ENCODE measurements around the gene SLC46A3. TPM values are rescaled to one million over a fixed set of nuclear protein-coding genes. Genes with fewer than 3 reads are reported as not detected.
A peak's percentile ranks its signal among the peaks of the same experiment; 100 is the strongest.

SLC46A3 gene
- total and polyA plus RNA-seq, 2 experiments from 2014 or later = 10.3 to 11.6 TPM

DNA sequence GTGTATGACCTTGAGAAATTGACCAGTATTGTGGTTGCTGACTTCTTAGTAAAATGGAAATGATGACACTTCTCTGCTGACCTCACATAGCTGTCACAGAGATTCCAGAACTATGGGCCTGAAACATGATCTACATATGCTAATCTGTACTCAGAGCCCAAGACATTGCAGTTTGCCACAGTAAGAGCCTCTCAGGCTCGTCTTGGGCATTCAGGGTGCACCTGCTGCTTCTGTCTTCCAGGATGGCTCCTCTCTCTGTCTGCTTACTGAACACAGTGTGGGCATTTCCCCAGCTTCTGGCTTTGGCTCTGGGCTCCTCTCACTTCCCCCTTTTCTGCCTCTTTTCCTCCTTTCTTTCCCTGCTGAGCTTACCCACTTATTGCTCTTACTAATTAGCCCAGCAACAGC, 22.3 kb upstream of the SLC46A3 start:
- Histone ChIP-seq H3K27me3 (no peaks in the 10 kb centered on the region), H3K27ac (no peak overlapping the region), H3K36me3 (no peaks in the 10 kb centered on the region), H3K4me1 (ENCODE audit: low read depth) (no peaks in the 10 kb centered on the region), H3K4me3 (no peak overlapping the region), H3K9me3 (ENCODE audit: low read depth) (no peaks in the 10 kb centered on the region)
- TF ChIP-seq, protein P1, sequence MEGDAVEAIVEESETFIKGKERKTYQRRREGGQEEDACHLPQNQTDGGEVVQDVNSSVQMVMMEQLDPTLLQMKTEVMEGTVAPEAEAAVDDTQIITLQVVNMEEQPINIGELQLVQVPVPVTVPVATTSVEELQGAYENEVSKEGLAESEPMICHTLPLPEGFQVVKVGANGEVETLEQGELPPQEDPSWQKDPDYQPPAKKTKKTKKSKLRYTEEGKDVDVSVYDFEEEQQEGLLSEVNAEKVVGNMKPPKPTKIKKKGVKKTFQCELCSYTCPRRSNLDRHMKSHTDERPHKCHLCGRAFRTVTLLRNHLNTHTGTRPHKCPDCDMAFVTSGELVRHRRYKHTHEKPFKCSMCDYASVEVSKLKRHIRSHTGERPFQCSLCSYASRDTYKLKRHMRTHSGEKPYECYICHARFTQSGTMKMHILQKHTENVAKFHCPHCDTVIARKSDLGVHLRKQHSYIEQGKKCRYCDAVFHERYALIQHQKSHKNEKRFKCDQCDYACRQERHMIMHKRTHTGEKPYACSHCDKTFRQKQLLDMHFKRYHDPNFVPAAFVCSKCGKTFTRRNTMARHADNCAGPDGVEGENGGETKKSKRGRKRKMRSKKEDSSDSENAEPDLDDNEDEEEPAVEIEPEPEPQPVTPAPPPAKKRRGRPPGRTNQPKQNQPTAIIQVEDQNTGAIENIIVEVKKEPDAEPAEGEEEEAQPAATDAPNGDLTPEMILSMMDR (IDR thresholded peaks at IDR 0.05; ENCODE audit: low read depth, low read length) = no peak
- DNase-seq (ENCODE audit: low read depth in 1 of 2, low spot score in 1 of 2) = no peak

DNA sequence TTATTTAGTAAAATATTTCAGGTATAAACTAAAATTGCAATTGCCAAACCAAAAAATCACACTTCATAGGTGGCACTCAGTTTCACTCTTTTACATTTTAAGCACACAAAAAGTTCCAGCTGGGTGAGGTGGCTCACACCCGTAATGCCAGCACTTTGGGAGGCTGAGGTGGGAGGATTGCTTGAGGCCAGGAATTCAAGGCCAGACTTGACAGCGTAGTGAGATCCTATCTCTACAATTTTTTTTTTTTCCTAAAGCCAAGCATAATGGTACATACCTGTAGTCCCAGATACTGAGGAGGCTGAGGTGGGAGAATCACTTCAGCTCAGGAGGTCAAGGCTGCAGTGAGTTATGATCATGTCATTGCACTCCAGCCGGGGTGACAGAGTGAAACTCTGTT, 20.6 kb upstream of the SLC46A3 start:
- no peak overlapping the region for H3K4me3 ChIP-seq
- no peak for DNase-seq (ENCODE audit: low read depth in 1 of 2, low spot score in 1 of 2)
- H3K36me3 ChIP-seq = no peaks in the 10 kb centered on the region
- H3K27ac ChIP-seq = no peak overlapping the region
- TF ChIP-seq, protein P1 (IDR thresholded peaks at IDR 0.05; ENCODE audit: low read depth, low read length) = no peak
- H3K27me3 ChIP-seq = no peaks in the 10 kb centered on the region
- H3K9me3 ChIP-seq (ENCODE audit: low read depth) = no peaks in the 10 kb centered on the region
- no peaks in the 10 kb centered on the region for H3K4me1 ChIP-seq (ENCODE audit: low read depth)

DNA sequence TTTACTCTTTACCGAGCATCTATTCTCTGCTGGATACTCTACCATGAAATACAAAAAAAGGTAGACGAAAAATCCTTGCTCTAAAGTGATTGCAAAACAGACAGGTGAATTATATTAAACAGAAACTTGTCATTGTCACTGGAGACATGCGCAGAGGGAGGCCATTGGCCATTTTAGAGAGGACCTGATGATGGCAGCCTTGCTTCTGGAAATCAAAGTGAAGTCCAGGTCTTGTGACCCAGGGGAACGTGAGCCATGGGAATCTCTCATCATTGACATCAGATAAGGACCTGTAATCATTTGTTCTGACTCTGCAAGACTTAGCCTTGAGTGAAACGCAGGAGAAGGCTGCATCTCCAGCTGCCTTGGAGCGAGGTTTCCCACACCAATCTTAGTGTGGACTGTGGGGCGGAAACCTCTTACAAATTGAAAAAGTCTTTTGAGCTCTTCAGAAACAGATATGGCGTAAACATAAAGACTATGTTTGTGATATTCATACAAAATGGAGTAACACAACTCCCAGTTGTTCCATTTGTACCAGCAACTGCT, 16.8 kb upstream of the SLC46A3 start:
- no peaks in the 10 kb centered on the region for H3K27me3 ChIP-seq
- no peaks in the 10 kb centered on the region for H3K4me1 ChIP-seq (ENCODE audit: low read depth)
- TF ChIP-seq, protein P1 (IDR thresholded peaks at IDR 0.05; ENCODE audit: low read depth, low read length) = no peak
- H3K9me3 ChIP-seq (ENCODE audit: low read depth) = no peaks in the 10 kb centered on the region
- H3K27ac ChIP-seq = no peak overlapping the region
- H3K36me3 ChIP-seq = no peaks in the 10 kb centered on the region
- DNase-seq (ENCODE audit: low read depth in 1 of 2, low spot score in 1 of 2) = no peak
- H3K4me3 ChIP-seq = no peak overlapping the region

DNA sequence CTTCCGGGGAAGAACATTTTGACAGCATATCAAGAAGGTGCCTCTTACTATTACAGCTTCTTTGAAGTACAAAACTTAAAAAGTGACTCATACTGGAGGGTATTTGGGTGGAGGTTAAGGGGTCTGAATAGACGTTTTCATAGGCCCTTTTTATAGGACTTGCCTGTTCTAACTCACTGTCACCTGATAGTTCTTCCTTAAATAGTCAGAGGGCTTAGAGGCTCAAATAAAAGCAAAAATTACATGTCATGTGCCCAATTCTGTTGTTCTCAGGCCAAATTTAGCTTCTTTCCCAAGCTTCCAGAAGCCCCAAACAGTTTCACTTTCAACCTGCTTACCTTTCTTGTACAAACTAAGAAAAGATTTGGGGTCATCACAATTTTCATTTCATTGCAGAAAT, 16.1 kb upstream of the SLC46A3 start:
- no peak for DNase-seq (ENCODE audit: low read depth in 1 of 2, low spot score in 1 of 2)
- TF ChIP-seq, protein P1 (IDR thresholded peaks at IDR 0.05; ENCODE audit: low read depth, low read length) = no peak
- H3K4me3 ChIP-seq = no peak overlapping the region
- no peaks in the 10 kb centered on the region for H3K36me3 ChIP-seq
- H3K9me3 ChIP-seq (ENCODE audit: low read depth) = no peaks in the 10 kb centered on the region
- no peaks in the 10 kb centered on the region for H3K27me3 ChIP-seq
- H3K27ac ChIP-seq = no peak overlapping the region
- H3K4me1 ChIP-seq (ENCODE audit: low read depth) = no peaks in the 10 kb centered on the region

DNA sequence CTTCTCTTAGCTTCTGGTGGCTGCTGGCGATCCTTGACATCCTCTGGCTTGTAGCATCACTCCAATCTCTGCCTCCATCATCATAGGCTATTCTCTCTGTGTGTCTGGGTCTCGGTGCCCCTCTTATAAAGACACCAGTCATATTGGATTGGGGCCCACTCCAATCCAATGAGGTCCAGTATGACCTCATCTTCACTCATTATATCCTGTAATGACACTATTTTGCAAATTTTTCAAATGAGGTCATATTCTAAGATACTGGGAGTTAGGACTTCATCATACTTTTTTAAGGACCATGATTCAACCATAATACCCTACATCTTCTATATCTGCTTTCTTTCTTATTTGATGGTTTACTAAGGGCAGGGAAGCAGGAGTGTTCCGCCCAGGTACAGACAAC, 12.0 kb upstream of the SLC46A3 start:
- Histone ChIP-seq H3K4me1 (ENCODE audit: low read depth) (peaks cover 14% of the 10 kb centered on the region), H3K27me3 (no peaks in the 10 kb centered on the region), H3K27ac (no peak overlapping the region), H3K36me3 (no peaks in the 10 kb centered on the region), H3K4me3 (no peak overlapping the region), H3K9me3 (ENCODE audit: low read depth) (no peaks in the 10 kb centered on the region)
- TF ChIP-seq, protein P1 (IDR thresholded peaks at IDR 0.05; ENCODE audit: low read depth, low read length) = no peak
- no peak for DNase-seq (ENCODE audit: low read depth in 1 of 2, low spot score in 1 of 2)

DNA sequence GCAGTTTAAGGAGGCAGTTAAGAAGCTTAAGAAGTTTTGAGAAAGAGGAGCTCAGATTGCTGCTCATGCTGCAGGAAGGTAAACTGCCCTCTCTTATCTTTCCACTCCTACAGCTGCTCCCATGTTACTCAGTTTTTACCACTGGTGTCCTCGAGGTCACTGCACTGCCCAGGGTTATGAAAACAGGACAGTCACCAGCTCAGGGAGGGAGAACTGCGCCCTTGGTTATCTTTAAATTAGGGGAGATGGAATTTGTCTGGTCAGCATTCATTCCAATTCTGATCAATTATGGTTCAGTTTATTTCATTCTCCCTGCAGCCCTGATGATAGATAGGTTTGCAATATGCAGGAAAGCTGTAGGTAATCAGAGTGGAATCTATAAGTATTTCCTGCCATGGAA, 10.8 kb upstream of the SLC46A3 start:
- no peak for DNase-seq (ENCODE audit: low read depth in 1 of 2, low spot score in 1 of 2)
- TF ChIP-seq, protein P1 (IDR thresholded peaks at IDR 0.05; ENCODE audit: low read depth, low read length) = no peak
- H3K4me1 ChIP-seq (ENCODE audit: low read depth) = peaks cover 14% of the 10 kb centered on the region

More for the DNA sequence above, 10.8 kb upstream of the SLC46A3 start:
- H3K9me3 ChIP-seq (ENCODE audit: low read depth) = no peaks in the 10 kb centered on the region
- no peak overlapping the region for H3K4me3 ChIP-seq
- H3K36me3 ChIP-seq = no peaks in the 10 kb centered on the region
- peak overlapping the region; percentile 70 for H3K27ac ChIP-seq
- H3K27me3 ChIP-seq = no peaks in the 10 kb centered on the region
